ENCODE data around the gene COL4A2.

DNA sequence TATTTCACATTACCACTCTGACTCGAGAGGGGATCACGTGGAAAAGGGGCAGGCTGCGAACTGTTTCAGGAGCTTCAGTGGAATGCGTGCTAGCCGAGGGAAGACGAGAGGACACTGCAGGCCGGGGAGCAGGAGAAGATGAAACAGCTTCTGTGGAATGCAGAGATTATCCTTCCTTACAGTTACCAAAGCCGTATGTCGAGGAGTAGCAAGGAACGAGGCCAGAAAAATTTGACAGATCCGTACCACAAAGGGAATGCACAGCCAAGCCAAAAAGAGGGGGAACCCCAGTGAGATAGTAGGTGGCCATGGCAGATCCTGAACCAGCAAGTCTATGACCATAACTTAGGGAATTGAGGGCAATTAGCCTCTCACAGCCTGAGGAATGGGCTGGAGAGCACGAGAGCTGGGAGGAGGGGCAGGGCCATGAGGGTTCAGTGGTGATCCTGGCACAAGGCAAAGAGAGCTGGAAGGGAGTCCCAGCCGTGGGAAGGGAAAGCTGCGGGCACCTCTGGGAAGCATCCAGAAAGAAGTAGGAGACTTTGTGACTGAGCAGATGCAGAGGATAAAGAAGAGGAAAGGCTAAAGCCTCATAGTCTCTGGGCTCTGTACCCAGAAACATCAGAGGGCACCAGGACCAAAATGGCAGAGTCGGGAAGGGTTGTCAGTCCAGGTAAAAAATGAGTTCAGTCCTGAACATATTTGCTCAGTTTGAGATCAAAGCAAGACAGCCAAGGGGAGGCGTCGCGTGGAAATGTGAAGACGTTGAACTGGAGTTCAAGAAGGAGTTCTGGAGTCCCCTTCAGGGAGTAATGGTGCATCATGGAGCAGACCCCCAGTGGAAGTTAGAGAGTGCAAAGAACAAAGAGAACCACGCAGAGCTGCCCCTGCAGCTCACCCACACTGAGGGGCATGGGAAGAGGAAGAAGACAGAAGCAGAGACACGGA lies 5.2 kb upstream of the COL4A2 start:
- TF ChIP-seq, protein P1, sequence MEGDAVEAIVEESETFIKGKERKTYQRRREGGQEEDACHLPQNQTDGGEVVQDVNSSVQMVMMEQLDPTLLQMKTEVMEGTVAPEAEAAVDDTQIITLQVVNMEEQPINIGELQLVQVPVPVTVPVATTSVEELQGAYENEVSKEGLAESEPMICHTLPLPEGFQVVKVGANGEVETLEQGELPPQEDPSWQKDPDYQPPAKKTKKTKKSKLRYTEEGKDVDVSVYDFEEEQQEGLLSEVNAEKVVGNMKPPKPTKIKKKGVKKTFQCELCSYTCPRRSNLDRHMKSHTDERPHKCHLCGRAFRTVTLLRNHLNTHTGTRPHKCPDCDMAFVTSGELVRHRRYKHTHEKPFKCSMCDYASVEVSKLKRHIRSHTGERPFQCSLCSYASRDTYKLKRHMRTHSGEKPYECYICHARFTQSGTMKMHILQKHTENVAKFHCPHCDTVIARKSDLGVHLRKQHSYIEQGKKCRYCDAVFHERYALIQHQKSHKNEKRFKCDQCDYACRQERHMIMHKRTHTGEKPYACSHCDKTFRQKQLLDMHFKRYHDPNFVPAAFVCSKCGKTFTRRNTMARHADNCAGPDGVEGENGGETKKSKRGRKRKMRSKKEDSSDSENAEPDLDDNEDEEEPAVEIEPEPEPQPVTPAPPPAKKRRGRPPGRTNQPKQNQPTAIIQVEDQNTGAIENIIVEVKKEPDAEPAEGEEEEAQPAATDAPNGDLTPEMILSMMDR (IDR thresholded peaks at IDR 0.05), result no peak
- no peak for TF ChIP-seq POLR2A (IDR thresholded peaks at IDR 0.05)

Data from vagina (tissue), 2 donors.